SK-N-SH (cell line): ENCODE data around the gene DPY19L1. TPM values are rescaled to one million over a fixed set of nuclear protein-coding genes. Genes with fewer than 3 reads are reported as not detected.

Experiments used
- CTCF ChIA-PET: fragments of 300-600, 350-600 bp; formaldehyde crosslinking; extraction: SDS; loops from one replicate; lab custom pipeline; 2021; lab: Yijun Ruan, JAX
- POLR2A ChIA-PET: fragments of 350-600 bp; sonication (Branson Sonifier 250); formaldehyde crosslinking; extraction: SDS; loops from one replicate; lab custom pipeline; 2020; ENCODE audit warnings: antibody characterized with exemption, inconsistent platforms; lab: Yijun Ruan, JAX
- DNase-seq: peaks from one replicate; pipeline ENCODE4 v3.0.0; 2012
- H2AFZ ChIP-seq: fragments of 200-600 bp; sonication (generic); 2 replicates; pipeline ENCODE4 v1.8.1; 2016; ENCODE audit warnings: antibody characterized with exemption, mild to moderate bottlenecking, low read depth
- H3F3A ChIP-seq: fragments of 200-600 bp; sonication (generic); replicated peaks from 2 replicates; pipeline ENCODE3; 2016; ENCODE audit warnings: antibody characterized with exemption, mild to moderate bottlenecking; ENCODE audit not compliant: insufficient read depth
- H3K27ac ChIP-seq, 2 experiments: fragments of 200-500 bp in 1 of 2; fragments of 200-600 bp in 1 of 2; sonication (Bioruptor generic) in 1 of 2; sonication (generic), shearing (Covaris generic) in 1 of 2; 2 replicates each; pipeline versions ENCODE4 v1.5.1 to v1.6.1; 2014 to 2016; ENCODE audit warnings: low read depth in 2 of 2, inconsistent platforms in 1 of 2, low read length in 1 of 2, mild to moderate bottlenecking in 1 of 2, mixed read lengths in 1 of 2
- H3K27me3 ChIP-seq: fragments of 200-600 bp; sonication (generic), shearing (Covaris generic); 2 replicates; pipeline ENCODE4 v1.6.1; 2016; ENCODE audit warnings: mixed run types; ENCODE audit not compliant: insufficient read depth
- H3K36me3 ChIP-seq, 2 experiments: fragments of 200-500 bp in 1 of 2; fragments of 200-600 bp in 1 of 2; sonication (Bioruptor generic) in 1 of 2; sonication (generic) in 1 of 2; replicated peaks in 1 of 2; 2 replicates each; pipeline versions ENCODE3 to v1.5.1; 2014 to 2016; ENCODE audit warnings: low read length in 1 of 2, mild to moderate bottlenecking in 1 of 2; ENCODE audit not compliant: insufficient read depth in 2 of 2, control insufficient read depth in 1 of 2
- H3K4me1 ChIP-seq, 2 experiments: fragments of 200-500 bp in 1 of 2; fragments of 200-600 bp in 1 of 2; sonication (Bioruptor generic) in 1 of 2; sonication (generic), shearing (Covaris generic) in 1 of 2; 2 replicates each; pipeline versions ENCODE4 v1.5.1 to v1.6.1; 2014 to 2016; ENCODE audit warnings: low read depth in 1 of 2, low read length in 1 of 2, mixed run types in 1 of 2; ENCODE audit not compliant: insufficient read depth in 2 of 2, control insufficient read depth in 1 of 2
- H3K4me2 ChIP-seq: fragments of 200-600 bp; sonication (generic), shearing (Covaris generic); 2 replicates; pipeline ENCODE4 v1.6.1; 2017; ENCODE audit warnings: mixed run types
- H3K4me3 ChIP-seq, 2 experiments: fragments of 200-500 bp in 1 of 2; fragments of 200-600 bp in 1 of 2; sonication (Bioruptor generic) in 1 of 2; sonication (generic), shearing (Covaris generic) in 1 of 2; 2 replicates each; pipeline versions ENCODE4 v1.5.1 to v1.8.1; 2014 to 2016; ENCODE audit warnings: low read depth in 2 of 2, inconsistent platforms in 1 of 2, low read length in 1 of 2, mild to moderate bottlenecking in 1 of 2, mixed read lengths in 1 of 2, moderate library complexity in 1 of 2
- H3K79me2 ChIP-seq: fragments of 200-600 bp; sonication (generic); 2 replicates; pipeline ENCODE4 v1.8.1; 2017; ENCODE audit warnings: mild to moderate bottlenecking; ENCODE audit not compliant: insufficient read depth
- H3K9ac ChIP-seq: fragments of 200-600 bp; sonication (generic); 2 replicates; pipeline ENCODE4 v1.6.1; 2017; ENCODE audit warnings: mixed run types
- H3K9me2 ChIP-seq: fragments of 200-600 bp; sonication (generic); 2 replicates; pipeline ENCODE4 v1.6.1; 2017; ENCODE audit warnings: mixed run types
- H3K9me3 ChIP-seq: fragments of 200-600 bp; sonication (generic); 2 replicates; pipeline ENCODE4 v1.6.1; 2017; ENCODE audit warnings: mixed run types, mild to moderate bottlenecking, moderate library complexity
- H4K20me1 ChIP-seq: fragments of 200-600 bp; sonication (generic); 2 replicates; pipeline ENCODE4 v1.6.1; 2017; ENCODE audit warnings: mild to moderate bottlenecking, mixed run types; ENCODE audit not compliant: insufficient read depth
- FOXJ3 ChIP-seq: sonication (generic); formaldehyde crosslinking; IDR thresholded peaks from 2 replicates; pipeline ENCODE4 v1.5.1; 2020; ENCODE audit warnings: mild to moderate bottlenecking, missing genetic modification reagents
- MEF2A ChIP-seq: IDR thresholded peaks from 2 replicates; pipeline ENCODE4 v1.4.0; 2012; ENCODE audit warnings: low read depth, borderline replicate concordance
- MXI1 ChIP-seq: IDR thresholded peaks from 2 replicates; pipeline ENCODE4 v1.6.1; 2012; ENCODE audit warnings: mild to moderate bottlenecking, low read depth, low read length, improper control_type of control experiment
- NFIC ChIP-seq: IDR thresholded peaks from 2 replicates; pipeline ENCODE4 v1.4.0; 2012; ENCODE audit warnings: borderline replicate concordance
- POLR2AphosphoS5 ChIP-seq: IDR thresholded peaks from 2 replicates; pipeline ENCODE4 v1.6.1; 2012; ENCODE audit warnings: low read depth, low read length
- RAD21 ChIP-seq: IDR thresholded peaks from 2 replicates; pipeline ENCODE4 v1.6.1; 2012; ENCODE audit warnings: mild to moderate bottlenecking, low read length
- RXRA ChIP-seq: IDR thresholded peaks from 2 replicates; pipeline ENCODE4 v1.4.0; 2012; ENCODE audit warnings: low read depth, mild to moderate bottlenecking, borderline replicate concordance
- SMC3 ChIP-seq: IDR thresholded peaks from 2 replicates; pipeline ENCODE4 v1.6.1; 2012; ENCODE audit warnings: low read depth, low read length, improper control_type of control experiment
- TCF12 ChIP-seq: IDR thresholded peaks from 2 replicates; pipeline ENCODE4 v1.4.0; 2012
- WGBS: methylation state at CpG from one replicate; pipeline ENCODE4 v1.1.6; 2017; ENCODE audit warnings: low lambda C conversion rate; 5-methylcytosine and 5-hydroxymethylcytosine counted together
- polyA plus RNA-seq, 3 experiments: library from polyadenylated mRNA; depleted of rRNA; stranded (reverse); fragments of >200 nt; gene quantifications; 2 replicates each; pipeline ENCODE4 v1.2.3, GENCODE V29; 2012
- TF ChIP-seq, protein P1 (sequence below): IDR thresholded peaks from 2 replicates; pipeline ENCODE4 v1.4.0; 2012; ENCODE audit warnings: low read depth, borderline replicate concordance
- TF ChIP-seq, protein P2 (sequence below): fragments of 200-600 bp; sonication (generic); IDR thresholded peaks from 2 replicates; pipeline ENCODE4 v1.6.1; 2017; ENCODE audit warnings: antibody characterized with exemption, mild to moderate bottlenecking, moderate library complexity

DPY19L1 gene
- polyA plus RNA-seq, 1 of the 3 experiments (the other 2 are of a cell fraction) = 27.7 TPM

DNA sequence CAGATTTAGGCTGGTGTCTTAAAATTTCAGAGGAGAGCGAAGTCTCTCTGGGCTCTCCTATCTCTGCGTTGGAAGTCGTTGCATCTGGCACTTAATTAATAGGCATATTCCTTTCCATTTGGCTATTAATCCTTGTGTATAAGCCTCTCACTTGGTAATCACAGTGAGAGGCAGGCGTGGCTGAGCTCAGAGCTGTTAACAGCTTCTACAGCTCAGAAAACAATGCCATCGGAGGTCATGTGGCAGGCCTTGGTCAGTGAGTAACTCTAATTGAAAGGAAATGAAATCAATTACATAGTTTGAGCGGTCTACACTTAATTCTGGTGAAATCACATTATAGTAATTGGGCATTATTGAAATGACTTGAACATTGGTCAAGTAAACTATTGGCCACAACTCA, 135.1 kb downstream of the DPY19L1 start:
- H3K4me3 ChIP-seq = no peak overlapping the region
- no peaks in the 10 kb centered on the region for H3F3A ChIP-seq
- no peak overlapping the region for H3K9ac ChIP-seq
- H3K79me2 ChIP-seq = no peaks in the 10 kb centered on the region
- 50% methylated on average over 6 of the region's 6 CpGs for WGBS
- no peaks in the 10 kb centered on the region for H4K20me1 ChIP-seq
- no peak for DNase-seq
- TF ChIP-seq POLR2AphosphoS5 = no peak
- no peak for TF ChIP-seq NFIC
- TF ChIP-seq, protein P1, sequence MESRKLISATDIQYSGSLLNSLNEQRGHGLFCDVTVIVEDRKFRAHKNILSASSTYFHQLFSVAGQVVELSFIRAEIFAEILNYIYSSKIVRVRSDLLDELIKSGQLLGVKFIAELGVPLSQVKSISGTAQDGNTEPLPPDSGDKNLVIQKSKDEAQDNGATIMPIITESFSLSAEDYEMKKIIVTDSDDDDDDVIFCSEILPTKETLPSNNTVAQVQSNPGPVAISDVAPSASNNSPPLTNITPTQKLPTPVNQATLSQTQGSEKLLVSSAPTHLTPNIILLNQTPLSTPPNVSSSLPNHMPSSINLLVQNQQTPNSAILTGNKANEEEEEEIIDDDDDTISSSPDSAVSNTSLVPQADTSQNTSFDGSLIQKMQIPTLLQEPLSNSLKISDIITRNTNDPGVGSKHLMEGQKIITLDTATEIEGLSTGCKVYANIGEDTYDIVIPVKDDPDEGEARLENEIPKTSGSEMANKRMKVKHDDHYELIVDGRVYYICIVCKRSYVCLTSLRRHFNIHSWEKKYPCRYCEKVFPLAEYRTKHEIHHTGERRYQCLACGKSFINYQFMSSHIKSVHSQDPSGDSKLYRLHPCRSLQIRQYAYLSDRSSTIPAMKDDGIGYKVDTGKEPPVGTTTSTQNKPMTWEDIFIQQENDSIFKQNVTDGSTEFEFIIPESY = no peak
- no peak for TF ChIP-seq SMC3
- no peak for TF ChIP-seq TCF12
- peaks cover 20% of the 10 kb centered on the region; the same call in 1 of the 2 replicates for H3K27me3 ChIP-seq
- no peak overlapping the region for H2AFZ ChIP-seq
- H3K9me2 ChIP-seq = no peaks in the 10 kb centered on the region
- CTCF ChIA-PET = no interaction called here
- no peaks in the 10 kb centered on the region for H3K36me3 ChIP-seq
- no peak overlapping the region for H3K27ac ChIP-seq
- H3K4me1 ChIP-seq = no peaks in the 10 kb centered on the region; a peak in 1 of 4 replicates
- no peaks in the 10 kb centered on the region for H3K9me3 ChIP-seq
- H3K4me2 ChIP-seq = no peak overlapping the region
- POLR2A ChIA-PET = no interaction called here

DNA sequence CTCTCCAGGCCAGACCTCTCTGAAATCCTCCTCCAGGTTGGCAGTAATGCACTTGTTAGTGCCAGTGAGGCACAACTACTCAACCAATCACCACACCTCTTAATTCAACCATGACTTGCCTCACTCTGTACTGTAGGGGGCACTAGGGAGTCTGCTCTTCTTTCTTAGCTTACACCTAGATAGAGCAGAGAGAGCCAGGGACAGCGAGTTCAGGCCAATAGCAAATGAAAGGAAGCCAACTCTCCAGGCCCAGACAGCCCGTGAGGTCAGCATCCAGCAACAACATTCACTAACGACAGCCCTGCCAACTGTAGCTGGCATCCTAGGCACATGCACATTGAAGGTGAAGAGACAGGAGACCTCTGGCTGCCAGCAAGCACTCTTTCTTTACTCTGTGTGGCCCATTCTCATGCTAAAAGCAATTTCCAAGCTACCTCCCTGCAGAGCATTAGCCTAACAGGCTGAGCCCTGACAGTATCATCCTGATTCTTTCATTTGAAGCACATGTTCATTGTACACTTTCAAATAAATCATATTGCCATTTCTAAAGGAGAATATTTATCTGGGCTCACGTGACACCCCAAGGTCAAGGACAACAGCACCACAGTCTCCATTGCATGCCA, 136.3 kb downstream of the DPY19L1 start:
- no peak overlapping the region for H3K27ac ChIP-seq
- H4K20me1 ChIP-seq = no peaks in the 10 kb centered on the region
- no peaks in the 10 kb centered on the region for H3K4me1 ChIP-seq
- H3K9me2 ChIP-seq = no peaks in the 10 kb centered on the region
- no peak overlapping the region for H2AFZ ChIP-seq
- ChIA-PET CTCF (interaction anchor here (1.3 kb wide), 1 partner anchor 177 kb away, joined by 4 read pairs; no protein-coding TSS in a partner anchor), POLR2A (no interaction called here)
- no peaks in the 10 kb centered on the region for H3K79me2 ChIP-seq
- no peak overlapping the region for H3K4me3 ChIP-seq
- no peaks in the 10 kb centered on the region for H3K9me3 ChIP-seq
- no peak for TF ChIP-seq TCF12
- TF ChIP-seq FOXJ3 (CRISPR knock-in tag) = no peak
- TF ChIP-seq RXRA = no peak
- TF ChIP-seq, protein P2, sequence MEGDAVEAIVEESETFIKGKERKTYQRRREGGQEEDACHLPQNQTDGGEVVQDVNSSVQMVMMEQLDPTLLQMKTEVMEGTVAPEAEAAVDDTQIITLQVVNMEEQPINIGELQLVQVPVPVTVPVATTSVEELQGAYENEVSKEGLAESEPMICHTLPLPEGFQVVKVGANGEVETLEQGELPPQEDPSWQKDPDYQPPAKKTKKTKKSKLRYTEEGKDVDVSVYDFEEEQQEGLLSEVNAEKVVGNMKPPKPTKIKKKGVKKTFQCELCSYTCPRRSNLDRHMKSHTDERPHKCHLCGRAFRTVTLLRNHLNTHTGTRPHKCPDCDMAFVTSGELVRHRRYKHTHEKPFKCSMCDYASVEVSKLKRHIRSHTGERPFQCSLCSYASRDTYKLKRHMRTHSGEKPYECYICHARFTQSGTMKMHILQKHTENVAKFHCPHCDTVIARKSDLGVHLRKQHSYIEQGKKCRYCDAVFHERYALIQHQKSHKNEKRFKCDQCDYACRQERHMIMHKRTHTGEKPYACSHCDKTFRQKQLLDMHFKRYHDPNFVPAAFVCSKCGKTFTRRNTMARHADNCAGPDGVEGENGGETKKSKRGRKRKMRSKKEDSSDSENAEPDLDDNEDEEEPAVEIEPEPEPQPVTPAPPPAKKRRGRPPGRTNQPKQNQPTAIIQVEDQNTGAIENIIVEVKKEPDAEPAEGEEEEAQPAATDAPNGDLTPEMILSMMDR = peak; percentile 41
- no peak for TF ChIP-seq POLR2AphosphoS5
- TF ChIP-seq RAD21 = 0 out of 2 replicates have a peak, but pooled peaks have one; percentile 11
- no peak for TF ChIP-seq MXI1
- TF ChIP-seq MEF2A = no peak
- H3F3A ChIP-seq = no peaks in the 10 kb centered on the region
- no peaks in the 10 kb centered on the region for H3K36me3 ChIP-seq
- no peak overlapping the region for H3K9ac ChIP-seq
- peak; percentile 40 for DNase-seq
- H3K27me3 ChIP-seq = peaks cover 20% of the 10 kb centered on the region; the same call in 1 of the 2 replicates
- WGBS = 74% methylated on average over 4 of the region's 4 CpGs
- no peak overlapping the region for H3K4me2 ChIP-seq
